Progenitor cell of endocrine pancreas (in vitro differentiated cells): ENCODE measurements around the gene CUEDC1. TPM values are rescaled to one million over a fixed set of nuclear protein-coding genes. Genes with fewer than 3 reads are reported as not detected.

ENCODE experiments used
- DNase-seq: peaks from one replicate; pipeline ENCODE4 v3.0.0; 2021; ENCODE audit warnings: low spot score; ENCODE audit not compliant: unreplicated experiment
- H3K27ac Mint-ChIP-seq: 2 replicates; pipeline ENCODE4 v1.8.0; 2021; ENCODE audit warnings: mild to moderate bottlenecking, moderate library complexity, mixed read lengths
- H3K27me3 Mint-ChIP-seq: 2 replicates; pipeline ENCODE4 v1.8.0; 2021; ENCODE audit warnings: mixed read lengths
- H3K36me3 Mint-ChIP-seq: 2 replicates; pipeline ENCODE4 v1.8.0; 2022; ENCODE audit warnings: mixed read lengths; ENCODE audit not compliant: insufficient read depth
- H3K4me1 Mint-ChIP-seq: 2 replicates; pipeline ENCODE4 v1.8.0; 2021; ENCODE audit warnings: low read depth, mixed read lengths
- H3K4me3 Mint-ChIP-seq: 2 replicates; pipeline ENCODE4 v1.8.0; 2021; ENCODE audit warnings: low read depth, mild to moderate bottlenecking, moderate library complexity, mixed read lengths
- H3K9me3 Mint-ChIP-seq: 2 replicates; pipeline ENCODE4 v1.8.0; 2021; ENCODE audit warnings: low read depth, mixed read lengths
- CTCF ChIP-seq: fragments of 200-600 bp; sonication (generic); IDR thresholded peaks from one replicate; pipeline ENCODE4 v1.5.0; 2021; ENCODE audit warnings: antibody characterized with exemption, mild to moderate bottlenecking; ENCODE audit not compliant: unreplicated experiment
- total RNA-seq: library from RNA; stranded (reverse); gene quantifications from 2 replicates; pipeline ENCODE4 v1.2.1, GENCODE V29; 2021

Gene CUEDC1
- total RNA-seq, 1 donor from 2014 or later, result 30.8 TPM

GRCh38 chr17:57954397-57955182 is 622 bp downstream of the CUEDC1 start:
- DNase-seq, result no peak
- Mint-ChIP-seq H3K4me1 (peaks cover 16% of the 10 kb centered on the region), H3K27me3 (peaks cover 29% of the 10 kb centered on the region), H3K36me3 (no peaks in the 10 kb centered on the region), H3K9me3 (no peaks in the 10 kb centered on the region), H3K27ac (peak overlapping the region; percentile 93), H3K4me3 (peak overlapping the region; percentile 83)
- no peak for TF ChIP-seq CTCF

GRCh38 chr17:57953705-57954396 is 1.4 kb downstream of the CUEDC1 start:
- peak overlapping the region; percentile 83 for H3K4me3 Mint-ChIP-seq
- no peaks in the 10 kb centered on the region for H3K9me3 Mint-ChIP-seq
- H3K36me3 Mint-ChIP-seq, result no peaks in the 10 kb centered on the region
- peaks cover 16% of the 10 kb centered on the region for H3K4me1 Mint-ChIP-seq
- H3K27ac Mint-ChIP-seq, result peak overlapping the region; percentile 93
- DNase-seq, result no peak
- no peak for TF ChIP-seq CTCF
- peaks cover 23% of the 10 kb centered on the region for H3K27me3 Mint-ChIP-seq

GRCh38 chr17:57953219-57953618 is 2.0 kb downstream of the CUEDC1 start:
- TF ChIP-seq CTCF, result no peak
- Mint-ChIP-seq H3K4me3 (peak overlapping the region; percentile 83), H3K27ac (peak overlapping the region; percentile 74), H3K9me3 (no peaks in the 10 kb centered on the region), H3K4me1 (peaks cover 19% of the 10 kb centered on the region), H3K36me3 (no peaks in the 10 kb centered on the region), H3K27me3 (peaks cover 23% of the 10 kb centered on the region)
- no peak for DNase-seq

- no peak for DNase-seq
- H3K36me3 Mint-ChIP-seq, result no peaks in the 10 kb centered on the region
- no peak overlapping the region for H3K27ac Mint-ChIP-seq
- no peaks in the 10 kb centered on the region for H3K27me3 Mint-ChIP-seq
- no peak overlapping the region for H3K4me3 Mint-ChIP-seq
- peaks cover 26% of the 10 kb centered on the region for H3K4me1 Mint-ChIP-seq
- TF ChIP-seq CTCF, result no peak
- H3K9me3 Mint-ChIP-seq, result no peaks in the 10 kb centered on the region
Observed at GRCh38 chr17:57949649-57950048, 5.6 kb downstream of the CUEDC1 start.

GRCh38 chr17:57948555-57949420 is 6.4 kb downstream of the CUEDC1 start:
- H3K36me3 Mint-ChIP-seq, result no peaks in the 10 kb centered on the region
- no peak for DNase-seq
- H3K4me1 Mint-ChIP-seq, result peaks cover 23% of the 10 kb centered on the region
- H3K27me3 Mint-ChIP-seq, result no peaks in the 10 kb centered on the region
- H3K9me3 Mint-ChIP-seq, result no peaks in the 10 kb centered on the region
- TF ChIP-seq CTCF, result no peak
- no peak overlapping the region for H3K4me3 Mint-ChIP-seq
- peak overlapping the region; percentile 15 for H3K27ac Mint-ChIP-seq
